GM18505 (cell line): ENCODE results near the gene UGP2.
"Not testable (repeated sequence)": the region's sequence is repeated elsewhere in the genome, so short reads cannot be mapped to it uniquely, and the experiment has no call there.

Experiments used
- ATAC-seq: cut with Tn5 transposase; IDR thresholded peaks from one replicate; pipeline ENCODE4 v1.9.1; 2021; ENCODE audit not compliant: unreplicated experiment
- POLR2A ChIP-seq: IDR thresholded peaks from 4 replicates; pipeline ENCODE4 v1.6.1; 2011; ENCODE audit warnings: borderline replicate concordance; ENCODE audit not compliant: insufficient read depth, insufficient read length; ENCODE audit errors: extremely low read depth

The UGP2 gene

DNA sequence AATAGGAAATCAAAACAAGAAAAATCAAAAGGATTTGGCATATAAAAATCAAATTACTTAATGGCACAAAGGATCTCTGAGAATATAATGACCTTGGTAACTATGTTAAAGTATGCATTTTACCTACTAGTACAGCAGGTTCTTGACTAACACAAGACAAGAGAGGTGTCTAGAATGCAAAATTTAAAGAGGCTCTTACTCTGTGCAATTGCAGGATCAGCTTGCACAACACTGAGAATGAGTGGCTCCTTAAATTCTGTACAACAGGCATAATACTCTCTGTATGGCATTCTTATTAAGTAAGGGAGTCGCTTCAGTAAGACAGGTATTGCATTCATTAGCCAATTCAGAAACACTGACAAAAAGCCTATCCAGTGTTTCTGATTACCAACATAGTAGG is 72.6 kb downstream of the UGP2 start:
- TF ChIP-seq POLR2A, result no peak
- ATAC-seq, result no peak

GRCh38 chr2:63926815-63927214 is 85.1 kb downstream of the UGP2 start:
- no peak for ATAC-seq
- no peak for TF ChIP-seq POLR2A

- ATAC-seq, result not testable (repeated sequence)
These were observed 90.4 kb downstream of the UGP2 start for GRCh38 chr2:63932104-63932503.
